GM18868 (cell line): ENCODE measurements around the gene LAMA5.

Experiments used
- ATAC-seq: cut with Tn5 transposase; IDR thresholded peaks from one replicate; pipeline ENCODE4 v1.9.1; 2021; ENCODE audit warnings: mild to moderate bottlenecking, moderate library complexity; ENCODE audit not compliant: unreplicated experiment

The LAMA5 gene

DNA sequence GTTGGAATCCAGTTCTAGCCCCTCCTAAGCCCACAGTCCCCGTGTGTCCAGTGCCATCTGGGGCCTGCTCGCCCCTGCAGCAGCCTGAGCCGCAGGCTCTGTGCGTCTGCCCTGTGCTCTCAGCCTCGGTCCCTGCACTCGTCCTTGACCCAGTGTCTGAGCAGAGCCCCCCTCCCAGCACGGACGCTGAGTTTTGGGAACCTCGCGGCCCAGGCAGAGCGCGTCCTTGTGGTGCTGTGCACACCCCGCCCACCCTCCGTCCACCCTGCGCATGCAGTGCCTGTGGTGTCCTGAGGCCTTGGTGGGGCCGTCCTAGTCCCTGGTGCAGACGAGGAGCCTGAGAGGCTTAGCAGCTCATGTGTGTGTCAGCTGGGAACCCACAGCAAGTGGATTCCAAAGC, 97.2 kb downstream of the LAMA5 start:
- no peak for ATAC-seq

DNA sequence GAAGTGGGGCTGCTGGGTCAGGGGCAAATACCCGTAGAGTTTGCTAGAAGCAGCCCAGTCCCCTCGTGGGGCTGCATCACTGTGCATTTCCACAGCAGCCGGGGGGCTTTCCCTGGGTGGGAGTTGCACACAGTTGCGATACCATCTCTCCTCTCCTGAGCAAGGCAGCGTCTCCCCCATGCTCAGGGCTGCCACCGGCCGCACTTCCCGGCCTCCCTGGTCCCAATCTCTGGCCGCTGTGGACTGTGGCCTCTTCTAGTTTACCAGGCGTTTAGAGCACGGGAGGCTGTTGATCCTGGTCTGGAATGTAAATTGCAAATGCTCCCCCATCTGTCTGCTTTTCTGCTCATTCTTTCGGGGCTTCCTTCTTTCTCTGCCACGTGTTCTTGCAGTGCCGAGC, 97.7 kb downstream of the LAMA5 start:
- ATAC-seq: no peak

DNA sequence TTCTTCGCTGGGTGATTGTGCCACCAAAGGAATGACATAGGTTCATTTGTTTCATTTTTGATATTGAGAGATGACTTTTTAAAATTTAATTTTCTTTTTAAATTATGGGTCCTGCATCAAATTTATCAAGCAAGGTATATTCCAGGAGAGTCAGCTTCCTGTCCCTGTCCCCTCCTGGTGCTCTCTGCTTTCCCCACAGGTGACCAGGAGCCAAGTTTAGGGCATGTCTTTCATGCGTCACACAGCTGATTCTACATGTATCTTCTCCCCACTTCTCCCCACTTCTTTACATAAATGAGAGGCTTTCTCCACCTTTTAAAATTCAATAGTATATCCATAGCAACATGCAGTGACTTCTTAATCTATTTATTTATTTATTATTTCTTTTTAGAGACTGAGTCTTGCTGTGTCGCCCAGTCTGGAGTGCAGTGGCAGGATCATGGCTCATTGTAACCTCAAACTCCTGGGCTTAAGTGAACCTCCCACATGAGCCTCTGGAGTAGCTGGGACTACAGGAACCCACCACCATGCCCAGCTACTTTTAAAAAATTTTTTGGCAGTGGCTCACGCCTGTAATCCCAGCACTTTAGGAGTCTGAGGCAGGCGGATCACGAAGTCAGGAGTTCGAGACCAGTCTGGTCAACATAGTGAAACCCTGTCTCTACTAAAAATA, 98.7 kb downstream of the LAMA5 start:
- ATAC-seq: no peak

DNA sequence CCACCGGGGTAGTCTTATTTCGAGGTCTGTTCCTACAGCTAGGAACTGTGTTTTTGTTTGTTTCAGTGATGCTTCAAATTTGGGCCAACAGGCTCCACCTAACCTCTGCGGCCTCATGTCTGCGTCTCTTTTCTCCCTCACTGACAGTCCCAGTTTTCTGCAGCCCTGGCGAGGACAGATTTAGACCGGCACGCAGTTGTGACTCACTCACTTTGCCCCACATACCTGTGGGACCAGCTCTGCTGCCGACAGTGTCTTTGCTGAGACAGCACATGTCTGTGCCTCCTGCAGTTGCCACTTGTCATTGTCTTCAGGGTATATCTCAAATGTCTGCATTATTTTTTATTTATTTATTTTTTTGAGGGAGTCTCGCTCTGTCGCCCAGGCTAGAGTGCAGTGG, 99.6 kb downstream of the LAMA5 start:
- ATAC-seq: no peak

DNA sequence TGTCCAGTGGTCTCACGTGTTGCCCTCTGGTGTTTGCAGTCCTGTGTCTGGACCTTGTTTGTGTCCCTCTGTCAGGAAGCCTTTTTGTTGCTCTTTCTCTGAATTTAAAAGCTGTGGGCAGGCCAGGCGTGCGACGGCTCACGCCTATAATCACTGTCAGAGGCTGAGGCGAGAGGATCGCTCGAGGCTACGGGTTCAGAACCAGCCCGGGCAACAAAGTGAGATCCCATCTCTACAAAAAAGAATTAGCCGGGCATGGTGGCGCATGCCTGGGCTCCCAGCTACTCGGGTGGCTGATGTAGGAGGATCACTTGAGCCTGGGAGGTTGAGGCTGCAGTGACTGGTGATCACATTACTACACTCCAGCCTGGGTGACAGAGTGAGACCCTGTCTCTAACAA, 100.3 kb downstream of the LAMA5 start:
- no peak for ATAC-seq

DNA sequence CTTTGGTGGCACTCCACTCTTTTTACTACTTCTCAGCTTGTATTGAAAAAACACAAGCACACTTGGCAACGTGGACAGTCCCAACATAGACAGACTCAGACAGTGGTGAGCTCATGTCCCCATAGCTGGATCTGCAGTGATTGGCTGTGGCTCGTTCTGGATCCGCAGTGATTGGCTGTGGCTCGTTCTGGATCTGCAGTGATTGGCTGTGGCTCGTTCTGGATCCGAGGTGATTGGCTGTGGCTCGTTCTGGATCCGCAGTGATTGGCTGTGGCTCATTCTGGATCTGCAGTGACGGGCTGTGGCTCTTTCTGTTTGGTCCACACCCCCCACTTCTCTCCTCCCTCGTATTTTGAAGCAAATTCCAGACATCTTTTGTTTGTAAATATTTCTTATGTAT, 100.8 kb downstream of the LAMA5 start:
- no peak for ATAC-seq

DNA sequence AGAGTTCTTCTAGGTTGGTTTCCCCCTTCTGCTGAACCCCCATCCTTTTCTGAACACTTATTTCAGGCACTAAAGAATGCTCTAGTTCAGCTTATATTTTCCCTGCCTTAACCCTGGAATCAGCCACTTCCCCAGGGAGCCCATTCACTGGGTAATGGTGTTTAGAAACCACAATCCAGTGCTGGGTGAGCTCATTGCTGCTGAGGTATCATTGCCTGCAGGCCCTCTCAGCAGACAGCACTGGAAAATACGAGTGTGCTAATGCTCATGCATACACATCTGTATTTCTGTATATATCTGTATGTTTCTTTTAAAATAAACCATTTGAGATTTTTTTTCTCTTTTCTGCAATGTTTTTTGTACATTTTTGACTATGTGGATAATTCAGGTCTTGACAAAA, 101.7 kb downstream of the LAMA5 start:
- ATAC-seq: no peak

DNA sequence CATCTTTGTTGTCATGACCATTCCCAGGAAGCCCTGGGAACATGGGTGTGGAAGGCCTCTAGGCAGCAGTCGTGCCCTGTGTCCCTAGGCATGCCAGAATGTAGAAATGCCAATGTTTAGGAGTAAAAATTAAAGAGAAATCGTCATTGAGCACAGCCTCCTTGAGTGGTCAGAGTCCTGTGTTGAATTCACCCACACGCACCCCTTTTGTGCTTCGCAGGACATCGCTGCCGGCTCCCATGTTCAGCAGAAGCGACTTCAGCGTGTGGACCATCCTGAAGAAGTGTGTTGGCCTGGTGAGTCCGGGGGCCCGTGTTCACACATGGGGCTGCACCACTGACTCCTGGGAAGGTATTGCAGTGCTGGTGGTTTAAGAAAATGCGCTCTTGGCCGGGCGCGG, 103.7 kb downstream of the LAMA5 start:
- no peak for ATAC-seq

DNA sequence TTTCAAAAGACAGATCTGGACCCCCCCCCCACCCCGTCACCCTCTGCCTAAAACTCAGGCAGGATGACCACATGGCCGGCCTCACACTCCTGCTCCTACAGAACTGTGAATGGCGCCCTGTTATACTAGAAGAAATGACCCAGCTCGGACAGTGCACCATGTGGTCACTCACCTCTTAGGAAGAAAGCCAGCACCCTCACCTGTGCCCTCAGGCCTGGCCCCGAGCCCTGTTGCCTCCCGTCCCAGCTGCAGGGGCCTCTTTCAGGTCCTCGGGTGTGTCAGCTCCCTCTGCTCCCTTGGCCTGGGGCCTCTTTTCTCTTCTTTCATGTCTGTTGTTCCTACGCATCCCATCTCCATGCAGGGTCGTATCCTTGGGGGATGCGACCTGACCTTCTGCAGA, 105.0 kb downstream of the LAMA5 start:
- no peak for ATAC-seq

DNA sequence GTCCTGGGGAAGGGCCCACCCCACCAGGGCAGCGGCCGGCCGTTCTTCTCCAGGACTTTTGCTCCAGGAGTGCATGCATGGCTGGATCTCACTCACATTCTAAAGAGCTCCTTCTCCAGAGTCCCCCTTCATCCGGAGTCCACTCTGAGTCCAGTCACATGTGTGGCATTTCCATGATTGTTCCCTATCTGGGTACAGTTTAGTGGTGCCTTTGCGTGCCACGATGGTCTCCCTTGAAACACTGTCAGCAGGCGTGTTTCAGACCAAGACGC, 107.9 kb downstream of the LAMA5 start:
- no peak for ATAC-seq
